CD4-positive, alpha-beta T cell (primary cell): ENCODE data around the gene OR1I1. TPM values are rescaled to one million over a fixed set of nuclear protein-coding genes. Genes with fewer than 3 reads are reported as not detected.

Experiments used
- ATAC-seq: fragments of 200-7000 bp; cut with Tn5 transposase; one replicate; pipeline ENCODE4 v1.10.0; 2022; ENCODE audit warnings: mild to moderate bottlenecking; ENCODE audit not compliant: poor library complexity
- CTCF ChIA-PET: fragments of 350-600 bp; sonication (Branson Sonifier 250); formaldehyde crosslinking; loops from one replicate; lab custom pipeline; 2021; ENCODE audit warnings: antibody characterized with exemption, inconsistent platforms; lab: Charles Lee
- POLR2A ChIA-PET: fragments of 350-600 bp; sonication (Branson Sonifier 250); formaldehyde crosslinking; loops from one replicate; lab custom pipeline; 2021; ENCODE audit warnings: antibody characterized with exemption, inconsistent platforms; lab: Charles Lee
- DNase-seq, 14 experiments: peaks; one replicate each; pipeline ENCODE4 v3.0.0-alpha.2; 2013 to 2020; ENCODE audit warnings: mixed read lengths in 2 of 14
- H3K27ac ChIP-seq, 2 donors: one replicate each; pipeline versions ENCODE4 v1.5.1 to v1.7.0; 2013; ENCODE audit warnings: low read length in 2 of 2, low read depth in 1 of 2, mild to moderate bottlenecking in 1 of 2
- H3K27me3 ChIP-seq, 2 experiments: 1 replicate in 1 of 2; 2 replicates in 1 of 2; pipeline versions ENCODE4 v1.6.1 to v1.7.0; 2013; ENCODE audit warnings: low read length in 2 of 2, control low read depth in 1 of 2, mild to moderate bottlenecking in 1 of 2, moderate library complexity in 1 of 2; ENCODE audit not compliant: insufficient read depth in 2 of 2, control insufficient read depth in 1 of 2
- H3K36me3 ChIP-seq: one replicate; pipeline ENCODE4 v1.6.1; 2013; ENCODE audit warnings: low read length, control low read depth; ENCODE audit not compliant: insufficient read depth
- H3K4me1 ChIP-seq: one replicate; pipeline ENCODE4 v1.6.1; 2013; ENCODE audit warnings: low read length, control low read depth; ENCODE audit not compliant: insufficient read depth
- H3K4me3 ChIP-seq: one replicate; pipeline ENCODE4 v1.5.1; 2013; ENCODE audit warnings: mild to moderate bottlenecking, low read length, moderate library complexity
- H3K9me3 ChIP-seq, 2 experiments: 1 replicate in 1 of 2; 2 replicates in 1 of 2; pipeline versions ENCODE4 v1.6.1 to v1.7.0; 2013; ENCODE audit warnings: low read length in 2 of 2, mild to moderate bottlenecking in 2 of 2, control low read depth in 1 of 2, moderate library complexity in 1 of 2; ENCODE audit not compliant: control insufficient read depth in 1 of 2, insufficient read depth in 1 of 2
- H3K27ac Mint-ChIP-seq: one replicate; pipeline ENCODE4 v1.8.0; 2020; ENCODE audit warnings: mixed read lengths
- H3K27me3 Mint-ChIP-seq: one replicate; pipeline ENCODE4 v1.8.0; 2021; ENCODE audit warnings: mixed read lengths
- H3K36me3 Mint-ChIP-seq: one replicate; pipeline ENCODE4 v1.8.0; 2021; ENCODE audit warnings: low read depth, mixed read lengths
- H3K4me1 Mint-ChIP-seq: one replicate; pipeline ENCODE4 v1.8.0; 2021; ENCODE audit warnings: low read depth, mixed read lengths
- H3K4me3 Mint-ChIP-seq: one replicate; pipeline ENCODE4 v1.8.0; 2020; ENCODE audit warnings: mild to moderate bottlenecking, mixed read lengths
- H3K9me3 Mint-ChIP-seq: one replicate; pipeline ENCODE4 v1.8.0; 2020; ENCODE audit warnings: mixed read lengths
- CTCF ChIP-seq: fragments of 200-600 bp; IDR thresholded peaks from one replicate; pipeline ENCODE4 v1.8.0; 2022; ENCODE audit warnings: antibody characterized with exemption, mild to moderate bottlenecking
- intact Hi-C, 2 experiments: fragments of 100-400 bp; cut with DNase I in 1 of 2; cut with micrococcal nuclease in 1 of 2; formaldehyde crosslinking; loops; one replicate each; pipeline versions ENCODE4 v1.15.1 to v1.9.0; 2023 to 2025; cut with DNase I, micrococcal nuclease
- total RNA-seq, 174 experiments: library from RNA in 2 of 174; stranded (reverse) in 2 of 174; gene quantifications; one replicate each; pipeline ENCODE4 v1.2.3 and lab custom pipeline; 2021 to 2026

OR1I1 gene
- total RNA-seq, 2 experiments from 2014 or later: not detected

DNA sequence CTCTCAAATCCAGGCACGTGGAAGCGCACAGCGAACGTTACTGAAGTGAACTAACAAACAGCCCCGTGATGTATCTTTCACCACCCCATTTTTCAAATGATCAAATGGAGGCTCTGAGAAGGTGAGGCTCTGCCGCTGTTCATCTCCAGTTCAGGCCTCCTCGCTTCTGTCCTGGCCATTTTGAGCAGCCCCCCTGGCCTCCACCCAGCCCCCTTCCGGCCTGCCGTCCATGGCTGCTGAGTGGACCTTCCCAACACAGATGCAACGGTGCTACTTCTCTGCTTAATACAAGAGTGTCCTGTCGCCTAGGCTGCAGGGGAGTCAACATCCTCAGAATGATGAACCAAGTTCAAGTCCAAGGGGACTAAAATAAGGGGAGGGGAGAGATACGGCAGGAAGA lies 34.8 kb downstream of the OR1I1 start:
- Mint-ChIP-seq H3K27me3 (no peaks in the 10 kb centered on the region), H3K36me3 (peaks cover 52% of the 10 kb centered on the region), H3K27ac (no peak overlapping the region), H3K9me3 (no peaks in the 10 kb centered on the region), H3K4me3 (no peak overlapping the region), H3K4me1 (no peaks in the 10 kb centered on the region)
- ATAC-seq: no peak
- Histone ChIP-seq H3K27me3 (no peaks in the 10 kb centered on the region), H3K36me3 (peaks cover 58% of the 10 kb centered on the region), H3K4me3 (no peak overlapping the region), H3K4me1 (no peaks in the 10 kb centered on the region), H3K9me3 (peaks cover 0 to 17% of the 10 kb centered on the region in 2 experiments), H3K27ac (no peak overlapping the region)
- ChIA-PET POLR2A (no interaction called here), CTCF (no interaction called here)
- DNase-seq: no peak
- TF ChIP-seq CTCF: no peak
- intact Hi-C loops: no loop called here

GRCh38 chr19:15118248-15118647 lies 36.2 kb downstream of the OR1I1 start:
- intact Hi-C loops: no loop called here
- Mint-ChIP-seq H3K36me3 (peaks cover 55% of the 10 kb centered on the region), H3K27me3 (no peaks in the 10 kb centered on the region), H3K9me3 (no peaks in the 10 kb centered on the region), H3K27ac (no peak overlapping the region), H3K4me1 (no peaks in the 10 kb centered on the region), H3K4me3 (no peak overlapping the region)
- Histone ChIP-seq H3K4me1 (no peaks in the 10 kb centered on the region), H3K9me3 (peaks cover 0 to 17% of the 10 kb centered on the region in 2 experiments), H3K27me3 (no peaks in the 10 kb centered on the region), H3K4me3 (no peak overlapping the region), H3K36me3 (peaks cover 64% of the 10 kb centered on the region), H3K27ac (no peak overlapping the region)
- no peak for ATAC-seq
- CTCF ChIA-PET: no interaction called here
- POLR2A ChIA-PET: interaction anchor here (1.1 kb wide), 1 partner anchor 24 kb away, joined by 3 read pairs; no protein-coding TSS in a partner anchor
- no peak for DNase-seq
- TF ChIP-seq CTCF: no peak

GRCh38 chr19:15118789-15119494 lies 36.9 kb downstream of the OR1I1 start:
- intact Hi-C loops: no loop called here
- DNase-seq (no peak), ATAC-seq (no peak)
- no peak overlapping the region for H3K4me3 ChIP-seq
- peaks cover 64% of the 10 kb centered on the region for H3K36me3 ChIP-seq
- ChIA-PET CTCF (interaction anchor here (0.9 kb wide), 1 partner anchor 27 kb away, joined by 4 read pairs; no protein-coding TSS in a partner anchor), POLR2A (interaction anchor here (1.1 kb wide), 1 partner anchor 25 kb away, joined by 3 read pairs; no protein-coding TSS in a partner anchor)
- peaks cover 0 to 10% of the 10 kb centered on the region in 2 experiments for H3K9me3 ChIP-seq
- H3K36me3 Mint-ChIP-seq: peaks cover 62% of the 10 kb centered on the region
- H3K27ac Mint-ChIP-seq: no peak overlapping the region
- H3K4me1 Mint-ChIP-seq: peaks cover 4% of the 10 kb centered on the region
- no peaks in the 10 kb centered on the region for H3K9me3 Mint-ChIP-seq
- no peak overlapping the region for H3K4me3 Mint-ChIP-seq
- H3K27ac ChIP-seq: no peak overlapping the region
- no peaks in the 10 kb centered on the region for H3K27me3 ChIP-seq
- peaks cover 1% of the 10 kb centered on the region for H3K4me1 ChIP-seq
- H3K27me3 Mint-ChIP-seq: no peaks in the 10 kb centered on the region
- no peak for TF ChIP-seq CTCF
